Esophagus squamous epithelium (tissue), 5 donors: ENCODE measurements around the gene CHCHD3. TPM values are rescaled to one million over a fixed set of nuclear protein-coding genes. Genes with fewer than 3 reads are reported as not detected.

ENCODE experiments used
- DNase-seq: peaks from one replicate; lab custom pipeline; 2025; lab: John Stamatoyannopoulos, UW
- H3K27ac ChIP-seq, 4 donors: fragments of 200-600 bp; sonication (generic); one replicate each; pipeline ENCODE4 v1.5.1; 2016 to 2019; ENCODE audit warnings: mild to moderate bottlenecking in 1 of 4
- H3K27me3 ChIP-seq, 4 donors: fragments of 200-600 bp; sonication (generic); 1 replicate in 3 of 4; 2 replicates in 1 of 4; pipeline versions ENCODE4 v1.5.1 to v1.6.0; 2017 to 2021; ENCODE audit warnings: antibody characterized with exemption in 1 of 4
- H3K36me3 ChIP-seq, 3 donors: fragments of 200-600 bp; sonication (generic); one replicate each; pipeline ENCODE4 v1.5.1; 2016 to 2019
- H3K4me1 ChIP-seq, 3 donors: fragments of 200-600 bp; sonication (generic); one replicate each; pipeline ENCODE4 v1.5.1; 2017 to 2019
- H3K4me3 ChIP-seq, 4 donors: fragments of 200-600 bp; sonication (generic); 1 replicate in 3 of 4; 2 replicates in 1 of 4; pipeline ENCODE4 v1.5.1; 2016 to 2019; ENCODE audit warnings: mild to moderate bottlenecking in 2 of 4, moderate library complexity in 1 of 4
- H3K9me3 ChIP-seq, 3 donors: fragments of 200-600 bp; sonication (generic); one replicate each; pipeline ENCODE4 v1.5.1; 2016 to 2019
- POLR2A ChIP-seq, 4 donors: fragments of 450-650 bp; IDR thresholded peaks; one replicate each; pipeline ENCODE4 v1.6.1; 2017; ENCODE audit warnings: antibody characterized with exemption in 4 of 4, mild to moderate bottlenecking in 4 of 4, moderate library complexity in 3 of 4
- whole genome bisulfite sequencing, 2 donors: methylation state at CpG; one replicate each; pipeline ENCODE4 v1.1.5; 2018; 5-methylcytosine and 5-hydroxymethylcytosine counted together
- intact Hi-C: fragments of 100-400 bp; cut with DNase I; formaldehyde crosslinking; loops from one replicate; pipeline ENCODE4 v1.15.0; 2022
- total RNA-seq, 4 donors: library from RNA; depleted of rRNA; stranded (reverse); fragments of >200 nt; gene quantifications; one replicate each; pipeline ENCODE4 v1.1.0, GENCODE V29; 2016
- TF ChIP-seq, protein P1 (sequence below), 6 experiments: fragments of 450-650 bp in 4 of 6; fragments of 200-600 bp in 2 of 6; sonication (generic) in 2 of 6; IDR thresholded peaks; one replicate each; pipeline ENCODE4 v1.5.1; 2016 to 2019; ENCODE audit warnings: antibody characterized with exemption in 6 of 6, mild to moderate bottlenecking in 4 of 6, moderate library complexity in 4 of 6
- donor health status: DM: yes; HTN: yes; CAD: no.

The CHCHD3 gene
- total RNA-seq: 10 to 100 TPM; 36.8 to 55.0 (median 40.9) TPM

DNA sequence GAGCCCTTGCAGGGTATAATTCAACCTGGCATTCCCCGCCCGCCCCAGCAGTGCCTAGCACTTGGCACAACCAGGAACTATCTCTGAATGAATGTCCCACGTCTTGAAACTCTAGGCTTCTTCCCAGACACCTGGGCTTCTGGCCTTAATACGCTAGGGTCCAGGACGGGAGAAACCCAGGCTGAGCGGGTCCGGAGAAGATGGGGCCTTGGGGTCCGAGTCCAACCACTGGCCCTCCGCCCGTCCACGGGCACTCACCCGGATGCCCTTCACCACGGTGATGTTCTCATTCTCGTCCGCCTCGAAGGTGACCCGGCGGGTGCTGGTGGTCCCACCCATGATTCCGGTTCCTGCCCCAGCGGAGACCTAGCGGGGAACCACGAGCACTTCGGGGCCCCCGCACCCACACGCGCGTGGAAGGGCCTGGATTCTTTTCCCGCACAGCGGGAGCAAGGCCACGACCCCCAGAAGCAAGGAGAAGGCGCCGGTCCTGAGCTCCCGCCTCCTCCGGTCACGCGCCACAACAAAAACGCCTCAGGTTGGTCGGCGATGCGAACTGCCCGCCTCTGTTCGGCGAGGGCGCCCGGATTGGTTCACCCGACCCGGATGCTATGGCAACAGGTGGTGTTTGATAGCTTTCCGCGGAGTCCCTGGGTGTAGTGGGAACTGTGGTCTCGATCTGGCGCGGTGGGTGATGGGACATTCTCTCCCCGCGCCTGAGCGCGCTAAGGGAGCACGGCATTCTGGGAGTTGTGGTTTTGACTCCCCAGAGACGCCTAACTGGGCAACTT, at the start of gene CHCHD3:
Gene CHCHD3 (minus strand): TSS at position 492 of the 791 bp plus-strand sequence. CDS start 153 bp downstream, at position 339.
- DNase-seq: peak; percentile 93
- no peaks in the 10 kb centered on the region for H3K9me3 ChIP-seq
- H3K27ac ChIP-seq: peak within 1 kb of the TSS; percentile 79 to 91 (median 89)
- WGBS, 2 donors: 0% methylated on average over 5 of the region's 58 CpGs; no CpG with 5 or more reads in 1 of the 2 donors
- TF ChIP-seq, protein P1, sequence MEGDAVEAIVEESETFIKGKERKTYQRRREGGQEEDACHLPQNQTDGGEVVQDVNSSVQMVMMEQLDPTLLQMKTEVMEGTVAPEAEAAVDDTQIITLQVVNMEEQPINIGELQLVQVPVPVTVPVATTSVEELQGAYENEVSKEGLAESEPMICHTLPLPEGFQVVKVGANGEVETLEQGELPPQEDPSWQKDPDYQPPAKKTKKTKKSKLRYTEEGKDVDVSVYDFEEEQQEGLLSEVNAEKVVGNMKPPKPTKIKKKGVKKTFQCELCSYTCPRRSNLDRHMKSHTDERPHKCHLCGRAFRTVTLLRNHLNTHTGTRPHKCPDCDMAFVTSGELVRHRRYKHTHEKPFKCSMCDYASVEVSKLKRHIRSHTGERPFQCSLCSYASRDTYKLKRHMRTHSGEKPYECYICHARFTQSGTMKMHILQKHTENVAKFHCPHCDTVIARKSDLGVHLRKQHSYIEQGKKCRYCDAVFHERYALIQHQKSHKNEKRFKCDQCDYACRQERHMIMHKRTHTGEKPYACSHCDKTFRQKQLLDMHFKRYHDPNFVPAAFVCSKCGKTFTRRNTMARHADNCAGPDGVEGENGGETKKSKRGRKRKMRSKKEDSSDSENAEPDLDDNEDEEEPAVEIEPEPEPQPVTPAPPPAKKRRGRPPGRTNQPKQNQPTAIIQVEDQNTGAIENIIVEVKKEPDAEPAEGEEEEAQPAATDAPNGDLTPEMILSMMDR (IDR thresholded peaks at IDR 0.05): peak in 1 of 6 experiments; percentile 4
- peak in 2 of 4 donors; percentile 61 to 68 for TF ChIP-seq POLR2A (IDR thresholded peaks at IDR 0.05)
- H3K4me1 ChIP-seq: peaks cover 5 to 29% (median 15%) of the 10 kb centered on the region in 3 donors
- peak within 1 kb of the TSS; percentile 82 to 96 (median 91) for H3K4me3 ChIP-seq
- no peaks in the 10 kb centered on the region for H3K27me3 ChIP-seq
- no peaks in the 10 kb centered on the region for H3K36me3 ChIP-seq
- intact Hi-C loops: no loop called here

DNA sequence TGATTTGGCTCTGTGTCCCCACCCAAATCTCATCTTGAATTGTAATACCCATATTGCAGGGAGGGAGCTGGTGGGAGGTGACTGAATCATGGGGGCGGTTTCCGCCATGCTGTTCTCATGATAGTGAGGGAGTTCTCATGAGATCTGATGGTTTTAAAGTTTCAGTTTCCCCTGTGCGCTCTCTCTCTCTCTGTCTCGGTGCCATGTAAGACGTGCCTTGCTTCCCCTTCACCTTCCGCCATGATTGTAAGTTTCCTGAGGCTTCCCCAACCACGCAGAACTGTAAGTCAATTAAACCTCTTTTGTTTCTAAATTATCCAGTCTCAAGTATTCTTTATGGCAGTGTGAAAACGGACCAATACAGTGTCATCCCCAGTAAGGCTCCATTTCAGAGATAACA, 48.3 kb upstream of the CHCHD3 start:
- intact Hi-C loops: no loop called here
- 88 to 91% methylated on average over 8 of the region's 8 CpGs for WGBS, 2 donors

DNA sequence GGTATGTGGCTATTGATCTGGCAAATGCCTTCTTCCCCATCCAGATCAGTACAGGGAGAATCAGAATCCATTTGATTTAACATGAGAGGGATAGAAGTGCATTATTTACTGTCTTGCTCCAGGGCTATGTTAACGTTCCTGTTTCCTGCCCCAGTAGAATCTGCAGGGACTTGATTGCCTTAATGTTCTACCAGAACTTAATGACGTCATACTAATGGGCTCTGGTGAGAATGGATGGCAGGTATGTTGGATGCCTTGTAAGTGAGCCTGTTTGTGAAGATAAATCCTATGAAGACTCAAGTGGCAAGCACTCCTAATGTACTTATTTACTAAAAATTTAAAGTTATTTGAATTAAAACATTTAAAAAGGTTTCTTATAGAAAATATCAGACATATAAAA, 44.5 kb upstream of the CHCHD3 start:
- Histone ChIP-seq H3K27ac (no peak overlapping the region), H3K36me3 (no peaks in the 10 kb centered on the region), H3K4me1 (no peaks in the 10 kb centered on the region), H3K9me3 (no peaks in the 10 kb centered on the region), H3K27me3 (no peaks in the 10 kb centered on the region), H3K4me3 (no peak overlapping the region)
- DNase-seq: no peak
- TF ChIP-seq, protein P1 (IDR thresholded peaks at IDR 0.05): no peak
- TF ChIP-seq POLR2A (IDR thresholded peaks at IDR 0.05): no peak
- 15 to 41% methylated on average over 2 of the region's 2 CpGs for WGBS, 2 donors
- intact Hi-C loops: no loop called here

More for the DNA sequence above, 48.3 kb upstream of the CHCHD3 start:
- H3K27ac ChIP-seq: no peak overlapping the region
- no peaks in the 10 kb centered on the region for H3K9me3 ChIP-seq
- no peak overlapping the region for H3K4me3 ChIP-seq
- H3K4me1 ChIP-seq: no peaks in the 10 kb centered on the region
- no peaks in the 10 kb centered on the region for H3K27me3 ChIP-seq
- no peaks in the 10 kb centered on the region for H3K36me3 ChIP-seq
- TF ChIP-seq, protein P1 (IDR thresholded peaks at IDR 0.05): no peak
- no peak for TF ChIP-seq POLR2A (IDR thresholded peaks at IDR 0.05)
- no peak for DNase-seq

DNA sequence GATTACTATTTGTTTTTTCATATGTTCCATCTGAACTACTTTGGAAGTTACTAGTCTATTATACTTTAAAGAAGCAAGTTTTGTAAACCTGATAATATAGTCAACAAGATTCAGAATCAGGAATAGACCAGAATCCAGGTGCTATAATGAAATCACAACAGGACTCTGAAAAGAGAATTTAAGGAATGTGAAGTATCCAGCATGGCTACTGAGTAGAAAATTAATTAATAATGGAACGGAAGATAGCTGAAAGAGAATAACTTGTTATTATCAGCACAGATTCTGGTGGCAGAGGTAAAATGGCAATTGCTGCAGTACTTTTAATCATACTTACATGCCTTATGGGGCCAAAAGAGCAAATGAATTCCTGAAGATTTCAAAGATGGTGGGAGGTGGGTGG, 43.1 kb upstream of the CHCHD3 start:
- TF ChIP-seq, protein P1 (IDR thresholded peaks at IDR 0.05): no peak
- no peak for TF ChIP-seq POLR2A (IDR thresholded peaks at IDR 0.05)

DNA sequence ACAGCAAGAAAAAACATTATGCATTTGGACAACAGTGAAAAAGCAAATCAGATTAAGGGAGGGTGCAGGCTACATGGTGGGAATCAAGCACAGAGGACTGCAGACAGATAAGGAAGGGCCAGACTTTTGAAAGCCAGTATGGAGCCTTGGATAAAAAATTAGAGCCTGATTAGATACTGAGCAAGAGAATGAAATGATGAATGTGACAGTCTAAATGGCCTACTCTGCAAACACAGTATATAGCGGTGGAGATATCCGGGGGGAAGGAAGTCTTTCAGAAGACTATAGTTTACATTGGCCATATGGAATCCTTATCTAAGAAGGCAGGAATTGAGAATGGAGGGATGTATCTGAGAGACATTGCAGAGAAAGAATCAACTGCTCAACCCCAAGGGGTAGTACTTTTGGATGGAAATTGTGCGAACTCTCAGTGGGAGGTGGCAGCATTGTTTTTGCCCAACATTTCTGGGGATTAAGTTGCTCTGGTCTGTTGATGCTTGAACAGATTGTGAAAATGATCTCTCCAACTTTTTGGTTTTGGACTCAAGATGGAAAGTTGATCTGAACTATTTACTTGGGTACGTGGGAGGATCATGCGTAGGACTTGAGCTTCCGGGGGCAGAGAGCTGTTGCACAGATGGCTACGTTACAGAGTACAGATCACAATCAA, 39.4 kb upstream of the CHCHD3 start:
- Histone ChIP-seq H3K4me3 (no peak overlapping the region), H3K9me3 (no peaks in the 10 kb centered on the region), H3K27me3 (no peaks in the 10 kb centered on the region), H3K4me1 (peaks cover 0 to 10% (median 0%) of the 10 kb centered on the region in 3 donors), H3K36me3 (no peaks in the 10 kb centered on the region), H3K27ac (no peak overlapping the region)
- intact Hi-C loops: no loop called here
- WGBS, 2 donors: 79 to 81% methylated on average over 7 of the region's 7 CpGs
- no peak for DNase-seq
- TF ChIP-seq, protein P1 (IDR thresholded peaks at IDR 0.05): no peak
- no peak for TF ChIP-seq POLR2A (IDR thresholded peaks at IDR 0.05)

More for the DNA sequence above, 43.1 kb upstream of the CHCHD3 start:
- Histone ChIP-seq H3K27me3 (no peaks in the 10 kb centered on the region), H3K27ac (no peak overlapping the region), H3K4me3 (no peak overlapping the region), H3K9me3 (no peaks in the 10 kb centered on the region), H3K36me3 (no peaks in the 10 kb centered on the region), H3K4me1 (no peaks in the 10 kb centered on the region)
- no CpG with 5 or more reads among the region's 1 CpG for WGBS, 2 donors
- intact Hi-C loops: no loop called here
- DNase-seq: no peak
